ENCODE results near the gene HAUS3.

The HAUS3 gene

DNA sequence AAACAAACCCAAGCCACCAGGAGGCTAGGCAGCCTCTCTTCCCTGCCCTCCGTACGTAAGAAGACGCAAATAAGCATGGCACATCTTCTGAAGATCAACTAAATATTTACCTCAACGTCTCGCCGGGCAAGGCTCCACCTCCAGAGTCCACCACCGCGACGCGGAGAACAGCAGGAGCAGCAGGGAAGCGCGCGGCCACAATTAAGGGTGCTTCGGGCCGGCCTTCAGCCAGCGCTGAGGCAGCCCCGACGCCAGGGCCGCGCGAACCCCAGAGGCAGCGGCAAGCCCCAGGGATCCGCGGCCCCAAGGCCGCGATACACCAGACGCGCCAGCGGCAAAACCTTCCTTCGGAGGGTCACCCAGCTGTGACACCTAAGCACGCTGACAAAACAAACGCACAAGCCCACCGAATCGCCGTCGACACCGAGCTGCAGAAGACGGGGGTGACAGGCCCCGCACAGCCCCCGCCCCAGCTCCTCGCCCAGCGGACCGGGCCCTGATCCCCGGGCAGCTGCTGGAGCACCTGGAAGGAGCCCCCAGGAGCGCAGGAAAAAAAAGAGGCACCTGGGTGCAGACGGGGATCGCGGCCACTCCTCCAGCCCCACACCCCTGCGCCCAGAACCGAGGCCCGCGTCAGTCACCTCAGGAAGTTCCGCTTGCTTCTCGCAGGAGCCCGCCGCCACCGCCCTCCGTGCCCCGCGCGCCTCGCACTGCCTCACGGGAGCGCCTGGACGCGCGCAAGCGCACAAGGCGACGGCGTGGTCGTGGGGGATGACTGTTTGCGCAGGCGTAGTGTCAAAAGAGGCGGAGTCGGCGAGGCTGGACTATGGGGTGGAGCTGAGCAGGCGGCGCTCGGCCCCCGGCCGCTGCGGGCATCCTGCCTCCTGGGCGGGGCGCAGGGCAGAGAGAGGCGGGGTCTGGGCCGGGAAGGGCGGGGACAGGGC lies at the start of gene HAUS3, which contains the start of gene POLN:
TSS of gene HAUS3 (minus strand) at position 712 of the 944 bp plus-strand sequence. CDS start 1,175 bp downstream, outside the sequence.
TSS of gene POLN (minus strand) at position 712 of the 944 bp plus-strand sequence. CDS start 12,890 bp downstream, outside the sequence.
- peak; percentile 90 for DNase-seq

GRCh38 chr4:2290974-2291704 lies 49.2 kb upstream of the HAUS3 start:
- no peak for DNase-seq

- DNase-seq = no peak
Measured at GRCh38 chr4:2290488-2290887, 48.6 kb upstream of the HAUS3 start.

DNA sequence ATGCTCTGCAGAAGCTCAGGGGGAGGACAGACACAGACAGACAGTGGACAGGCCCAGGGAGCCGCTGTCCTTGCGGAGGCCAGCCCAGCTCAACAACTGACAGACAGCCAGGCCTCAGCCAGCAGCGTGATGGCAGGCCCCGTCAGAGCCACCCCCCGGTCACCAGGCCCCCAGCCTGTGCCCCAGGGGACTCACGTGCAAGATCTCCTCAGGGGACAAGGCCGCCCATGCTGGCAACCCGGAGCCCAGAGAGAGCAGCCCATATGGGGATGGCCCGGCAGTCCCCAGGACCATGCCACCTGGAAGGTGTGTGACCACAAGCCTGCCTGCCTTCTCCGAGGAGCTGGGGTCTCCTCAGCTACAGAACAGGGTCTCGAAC lies 48.0 kb upstream of the HAUS3 start:
- DNase-seq = no peak

- DNase-seq = no peak
Measured at GRCh38 chr4:2289311-2289954, 47.5 kb upstream of the HAUS3 start.

GRCh38 chr4:2288051-2288541 lies 46.2 kb upstream of the HAUS3 start:
- DNase-seq = no peak

DNA sequence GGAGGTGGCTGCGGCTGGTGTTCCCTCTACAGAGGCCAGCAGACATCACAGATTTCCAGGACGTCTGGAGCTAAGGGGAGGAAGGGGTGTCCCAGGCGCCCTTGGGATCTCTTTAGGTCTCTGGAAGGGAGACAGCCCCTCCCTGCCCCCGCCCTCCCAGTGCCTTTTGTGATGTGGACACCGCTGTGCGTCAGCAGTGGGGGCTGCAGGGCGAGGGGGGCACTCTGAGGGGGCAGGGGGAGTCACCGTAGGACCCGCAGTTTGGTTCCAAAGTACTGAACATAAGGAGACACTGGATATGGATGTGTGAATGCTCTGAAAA lies 45.6 kb upstream of the HAUS3 start:
- DNase-seq = no peak

DNA sequence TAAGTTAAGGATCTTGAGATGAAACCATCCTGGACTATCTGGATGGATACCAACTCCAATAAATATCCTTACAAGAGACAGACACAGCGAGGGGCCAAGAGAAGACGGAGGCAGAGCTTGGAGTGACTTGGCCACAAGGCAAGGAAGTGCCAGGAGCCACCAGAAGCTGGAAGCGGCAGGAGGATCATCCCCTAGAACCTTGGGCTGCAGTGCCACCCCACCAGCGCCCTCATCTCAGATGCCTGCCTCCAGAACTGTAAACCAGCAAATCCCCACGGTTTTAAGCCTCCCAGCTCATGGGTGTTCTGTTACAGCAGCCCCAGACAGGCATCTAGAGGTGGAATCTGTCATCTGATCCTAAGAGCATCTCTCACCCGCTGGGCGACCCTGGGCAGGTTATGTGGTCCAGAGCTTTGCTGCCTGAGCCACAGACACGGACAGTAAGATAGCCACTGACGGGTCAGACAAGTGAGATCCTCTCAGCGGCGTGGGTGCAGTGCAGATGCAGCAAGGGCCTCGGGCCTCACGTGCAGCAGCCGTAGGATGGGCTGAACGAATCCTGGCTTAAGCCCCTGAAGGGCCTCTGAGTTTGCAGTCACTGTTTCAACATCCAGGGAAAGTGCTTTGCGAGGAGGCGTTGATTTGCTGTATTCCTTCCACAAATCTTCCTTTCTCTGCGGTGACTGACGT lies 45.1 kb upstream of the HAUS3 start:
- DNase-seq = no peak

- DNase-seq = no peak
Measured at GRCh38 chr4:2285613-2286381, 43.9 kb upstream of the HAUS3 start.

DNA sequence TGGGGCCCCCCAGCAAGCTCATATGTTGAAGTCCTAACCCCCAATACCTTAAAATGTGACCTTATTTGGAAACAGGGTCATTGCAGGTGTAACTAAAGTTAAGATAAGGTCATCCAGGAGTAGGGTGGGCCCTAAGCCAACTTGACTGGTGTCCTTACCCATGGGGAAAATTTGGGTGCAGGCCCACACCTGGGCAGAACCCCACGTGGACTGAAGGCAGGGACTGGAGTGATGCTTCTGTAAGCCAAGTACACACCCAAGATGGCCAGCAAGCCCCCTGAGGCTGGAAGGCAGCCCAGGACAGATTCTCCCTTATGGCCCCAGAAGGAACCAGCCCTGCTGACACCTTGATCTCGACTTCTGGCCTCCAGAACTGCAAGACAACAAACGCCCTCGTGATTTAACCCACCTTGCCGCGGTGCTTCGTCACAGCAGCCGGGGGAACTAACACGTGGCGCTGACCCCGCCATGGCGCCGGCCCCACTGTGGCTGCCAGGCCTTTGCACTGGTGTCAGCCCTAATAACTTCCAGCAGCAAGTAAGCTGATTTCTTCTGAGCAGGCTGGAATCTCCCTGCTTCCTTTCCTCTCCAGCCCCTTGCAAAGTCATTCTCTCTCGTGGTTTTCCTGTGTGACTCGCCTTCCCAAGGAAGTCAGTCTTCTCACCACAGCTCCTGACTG lies 43.2 kb upstream of the HAUS3 start:
- no peak for DNase-seq

- no peak for DNase-seq
Measured at GRCh38 chr4:2284161-2284933, 42.4 kb upstream of the HAUS3 start.

DNA sequence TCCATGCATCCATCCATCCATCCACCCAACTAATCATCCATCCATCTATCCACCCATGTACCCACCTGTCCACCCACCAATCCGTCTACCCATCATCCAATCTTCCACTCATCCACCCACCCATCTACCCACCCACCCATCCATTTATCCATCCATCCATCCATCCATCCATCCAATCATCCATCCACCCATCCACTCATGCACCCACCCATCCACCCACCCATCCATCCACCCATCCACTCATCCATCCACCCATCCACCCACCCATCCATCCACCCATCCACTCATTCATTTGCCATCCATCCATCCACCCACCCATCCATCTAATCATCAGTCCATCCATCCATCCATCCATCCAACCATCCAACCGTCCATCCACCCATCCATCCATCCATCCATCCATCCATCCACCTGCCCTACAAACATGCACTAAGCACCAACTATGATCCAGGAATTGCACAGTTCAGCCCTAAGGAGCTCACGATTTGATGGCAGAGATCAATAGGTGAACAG lies 41.3 kb upstream of the HAUS3 start:
- no peak for DNase-seq

DNA sequence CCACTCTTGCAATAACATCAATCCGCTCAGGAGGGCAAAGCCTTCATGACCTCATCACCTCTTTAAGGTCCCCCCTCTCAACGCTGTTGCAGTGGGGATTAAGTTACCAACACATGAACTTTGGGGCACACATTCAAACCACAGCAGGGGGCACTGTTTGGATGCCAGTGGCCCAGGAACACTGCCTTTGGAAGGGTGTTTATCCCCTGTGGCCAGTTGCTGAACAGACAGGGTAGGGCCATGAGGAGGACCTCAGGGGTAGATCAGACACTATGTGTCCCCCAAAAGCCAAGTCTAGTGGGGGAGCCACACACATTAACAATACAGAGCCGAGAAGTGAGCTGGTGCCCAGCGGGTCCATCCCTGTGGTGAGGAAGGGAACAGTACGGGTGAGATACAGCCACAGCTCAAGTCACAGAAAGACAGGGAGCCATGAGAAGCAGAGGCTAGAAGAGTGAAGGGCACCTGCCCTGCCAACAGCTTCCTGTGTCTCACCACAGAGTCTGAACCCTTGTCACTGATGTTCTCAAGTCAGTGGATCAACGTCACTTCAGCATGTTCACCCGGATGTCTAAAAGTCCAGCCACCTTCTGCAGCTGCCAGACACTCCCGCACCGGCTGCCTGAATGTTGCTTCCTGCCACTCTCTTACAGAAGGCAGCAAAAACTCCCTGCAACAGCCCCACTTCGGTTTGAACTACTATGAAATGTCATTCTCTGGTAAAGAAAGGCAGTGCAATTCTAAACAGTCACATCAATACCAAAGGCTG lies 39.8 kb upstream of the HAUS3 start:
- no peak for DNase-seq

DNA sequence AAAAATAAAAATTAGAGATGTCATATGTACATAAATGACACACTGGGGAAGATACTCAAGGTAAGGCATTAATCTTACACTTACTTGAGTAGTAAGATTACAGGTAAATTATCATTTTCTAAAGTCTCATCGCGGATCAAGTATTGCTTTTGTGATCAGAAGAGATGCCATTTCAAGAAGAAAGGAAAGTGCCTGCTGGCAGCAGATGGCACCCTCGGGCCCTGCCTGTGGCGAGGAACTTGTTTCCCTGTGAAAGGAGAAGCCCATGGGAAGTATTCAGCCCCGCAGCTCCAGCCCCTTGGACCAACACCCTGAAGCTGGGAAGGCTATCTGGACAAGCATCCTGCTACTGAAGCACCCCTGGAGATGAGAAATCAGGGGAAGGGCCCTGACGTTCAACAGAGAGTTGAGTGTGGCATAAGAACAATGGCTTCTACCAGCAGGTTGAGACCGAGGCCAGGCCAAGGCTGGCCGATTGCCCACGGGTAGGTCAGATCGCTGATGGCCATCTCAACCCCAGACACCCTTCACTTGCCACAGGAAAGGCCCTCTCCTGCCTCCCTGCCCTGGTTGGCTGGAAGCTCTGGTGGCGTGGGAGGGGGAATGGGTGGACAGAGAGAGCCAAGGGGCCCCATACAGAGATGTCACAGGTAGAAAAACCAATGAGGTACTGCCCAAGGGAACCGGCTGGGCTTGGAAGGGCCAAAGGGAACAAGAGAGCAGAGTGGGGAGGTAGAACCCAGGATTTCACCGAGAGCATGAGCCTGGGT lies 38.8 kb upstream of the HAUS3 start:
- DNase-seq = no peak

DNA sequence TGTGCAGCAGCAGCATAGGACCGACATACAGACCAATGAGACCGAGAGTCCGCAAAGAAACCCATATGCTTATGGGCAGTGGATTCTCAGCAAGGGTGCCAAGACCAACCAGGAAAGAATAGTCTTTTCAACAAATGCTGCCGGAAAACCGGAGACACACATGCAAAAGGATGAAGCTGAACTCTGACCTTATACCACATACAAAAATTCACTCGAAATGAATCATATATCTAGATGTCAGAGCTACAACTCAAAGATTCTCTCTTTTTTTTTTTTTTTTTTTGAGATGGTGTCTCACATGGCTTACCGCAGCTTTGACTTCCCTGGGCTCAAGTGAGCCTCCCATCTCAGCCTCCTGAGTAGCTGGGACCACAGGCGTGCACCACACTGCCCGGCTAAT lies 36.0 kb upstream of the HAUS3 start:
- DNase-seq = no peak

GRCh38 chr4:2276581-2277325 lies 34.8 kb upstream of the HAUS3 start:
- no peak for DNase-seq

GRCh38 chr4:2275546-2276251 lies 33.8 kb upstream of the HAUS3 start:
- DNase-seq = no peak

Measured in NCI-H2227 treated with DMSO at 0.1 percent for 48 hours (cell line).